ENCODE results near the gene PTPN2. TPM values are rescaled to one million over a fixed set of nuclear protein-coding genes. Genes with fewer than 3 reads are reported as not detected.
A peak's percentile ranks its signal among the peaks of the same experiment; 100 is the strongest.
"Not testable (repeated sequence)": the region's sequence is repeated elsewhere in the genome, so short reads cannot be mapped to it uniquely, and the experiment has no call there.

Gene PTPN2
- total RNA-seq, 1 donor from 2014 or later = 81.8 TPM

- no peaks in the 10 kb centered on the region for H3K4me1 ChIP-seq
- H3K27me3 ChIP-seq = no peaks in the 10 kb centered on the region
- no peak overlapping the region for H3K27ac ChIP-seq
- no peaks in the 10 kb centered on the region for H3K36me3 ChIP-seq
- intact Hi-C loops (cut with DNase I) = loop anchor here (10.0 kb wide), 1 partner anchor 59 kb away; no protein-coding TSS in a partner anchor
- no peak for DNase-seq (ENCODE audit: low spot score in 2 of 2)
- no peaks in the 10 kb centered on the region for H3K9me3 ChIP-seq
- no peak overlapping the region for H3K4me3 ChIP-seq
- no peak for TF ChIP-seq CTCF (IDR thresholded peaks at IDR 0.05)
These were observed 118.5 kb downstream of the PTPN2 start for GRCh38 chr18:12765586-12765985.

DNA sequence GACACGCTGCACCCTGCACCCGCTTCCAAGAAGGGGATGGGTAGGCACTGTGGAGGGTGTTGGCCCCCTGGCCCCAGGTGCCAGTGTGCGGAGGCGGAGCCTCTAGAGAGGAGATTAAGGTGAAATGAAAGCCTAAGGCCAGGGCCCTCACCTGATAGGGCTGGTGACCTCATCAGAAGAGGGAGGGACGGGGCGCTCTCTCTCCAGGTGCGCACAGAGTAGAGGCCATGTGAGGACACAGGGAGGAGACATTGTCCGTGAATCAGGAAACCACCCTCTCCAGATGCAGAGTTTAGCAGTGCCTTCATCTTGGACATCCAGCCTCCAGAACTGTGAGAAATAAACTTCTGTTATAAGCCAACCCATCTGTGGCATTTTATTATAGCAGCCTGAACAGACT, 118.9 kb downstream of the PTPN2 start:
- no peaks in the 10 kb centered on the region for H3K36me3 ChIP-seq
- TF ChIP-seq CTCF (IDR thresholded peaks at IDR 0.05) = no peak
- no peak for DNase-seq (ENCODE audit: low spot score in 2 of 2)
- no peaks in the 10 kb centered on the region for H3K27me3 ChIP-seq
- no peaks in the 10 kb centered on the region for H3K9me3 ChIP-seq
- no peak overlapping the region for H3K27ac ChIP-seq
- no peaks in the 10 kb centered on the region for H3K4me1 ChIP-seq
- intact Hi-C loops (cut with DNase I) = loop anchor here (10.0 kb wide), 1 partner anchor 60 kb away; no protein-coding TSS in a partner anchor
- no peak overlapping the region for H3K4me3 ChIP-seq

GRCh38 chr18:12758566-12758965, 125.5 kb downstream of the PTPN2 start:
- H3K27ac ChIP-seq; H3K9me3 ChIP-seq; H3K4me3 ChIP-seq; H3K4me1 ChIP-seq; intact Hi-C loops (cut with DNase I); H3K27me3 ChIP-seq; H3K36me3 ChIP-seq; DNase-seq (ENCODE audit: low spot score in 2 of 2): not testable (repeated sequence)

DNA sequence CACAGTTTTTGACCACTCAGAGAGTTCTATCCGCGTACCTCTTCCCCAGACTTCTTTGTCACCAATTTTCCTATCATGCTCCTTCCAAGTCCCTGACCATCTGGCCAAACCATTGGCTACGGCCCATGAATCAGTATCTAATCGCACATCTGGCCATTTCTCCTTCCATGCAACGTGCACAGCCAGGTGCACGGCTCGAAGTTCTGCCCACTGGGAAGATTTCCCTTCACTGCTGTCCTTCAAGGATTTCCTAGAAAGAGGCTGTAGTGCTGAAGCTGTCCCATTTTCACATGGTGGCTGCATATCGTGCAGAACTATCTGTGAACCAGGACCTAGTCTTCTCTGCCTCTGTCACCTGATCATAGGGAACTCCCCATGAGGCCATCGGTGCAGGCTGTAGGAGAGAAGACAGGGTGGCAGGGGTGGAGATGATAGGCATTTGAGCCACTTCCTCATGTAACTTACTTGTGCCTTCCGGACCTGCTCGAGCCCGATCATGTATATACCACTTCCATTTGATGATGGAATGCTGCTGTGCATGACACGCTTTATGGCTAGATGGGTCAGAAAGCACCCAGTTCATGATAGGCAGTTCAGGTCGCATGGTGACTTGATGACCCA, 127.3 kb downstream of the PTPN2 start:
- H3K4me1 ChIP-seq; DNase-seq (ENCODE audit: low spot score in 2 of 2); intact Hi-C loops (cut with DNase I): not testable (repeated sequence)

GRCh38 chr18:12755606-12756005, 128.4 kb downstream of the PTPN2 start:
- H3K9me3 ChIP-seq; H3K4me3 ChIP-seq; H3K36me3 ChIP-seq; intact Hi-C loops (cut with DNase I); H3K27me3 ChIP-seq; H3K27ac ChIP-seq; DNase-seq (ENCODE audit: low spot score in 2 of 2); H3K4me1 ChIP-seq: not testable (repeated sequence)

More for the DNA sequence above, 127.3 kb downstream of the PTPN2 start:
- not testable (repeated sequence) for H3K9me3 ChIP-seq, H3K4me3 ChIP-seq, H3K36me3 ChIP-seq, H3K27me3 ChIP-seq, H3K27ac ChIP-seq

GRCh38 chr18:12754511-12754910, 129.5 kb downstream of the PTPN2 start:
- no peak for TF ChIP-seq CTCF (IDR thresholded peaks at IDR 0.05)
- no peak for DNase-seq (ENCODE audit: low spot score in 2 of 2)
- no peak overlapping the region for H3K27ac ChIP-seq
- no peaks in the 10 kb centered on the region for H3K9me3 ChIP-seq
- no peak overlapping the region for H3K4me3 ChIP-seq
- H3K36me3 ChIP-seq = no peaks in the 10 kb centered on the region
- H3K4me1 ChIP-seq = no peaks in the 10 kb centered on the region
- intact Hi-C loops (cut with DNase I) = no loop called here
- H3K27me3 ChIP-seq = no peaks in the 10 kb centered on the region

DNA sequence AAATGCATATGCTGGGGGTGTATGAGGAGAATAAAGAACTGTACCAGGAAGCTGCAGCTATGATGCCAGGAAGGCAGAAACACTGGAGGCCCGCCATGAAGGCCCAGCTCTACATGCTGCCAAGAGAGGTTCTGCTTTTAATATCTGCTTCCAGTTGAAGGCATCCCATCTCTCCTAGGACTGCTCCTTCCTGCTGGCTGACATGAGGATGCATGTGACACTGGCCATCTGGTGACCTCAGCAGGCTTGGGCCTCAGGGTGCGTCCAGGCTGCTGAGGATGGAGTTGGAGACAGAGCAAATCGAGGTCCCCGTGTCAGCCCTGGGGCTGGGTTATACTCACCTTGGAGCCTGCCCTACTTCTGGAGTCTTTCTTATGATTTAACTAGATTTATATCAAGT, 132.1 kb downstream of the PTPN2 start:
- no peak overlapping the region for H3K4me3 ChIP-seq
- no peak overlapping the region for H3K27ac ChIP-seq
- H3K36me3 ChIP-seq = no peaks in the 10 kb centered on the region
- peak in 1 of 2 donors; percentile 51 for DNase-seq (ENCODE audit: low spot score in 2 of 2)
- H3K27me3 ChIP-seq = no peaks in the 10 kb centered on the region
- intact Hi-C loops (cut with DNase I) = no loop called here
- no peak for TF ChIP-seq CTCF (IDR thresholded peaks at IDR 0.05)
- H3K4me1 ChIP-seq = no peaks in the 10 kb centered on the region
- no peaks in the 10 kb centered on the region for H3K9me3 ChIP-seq

Data from ascending aorta (tissue), 2 donors.